ENCODE data around the gene PRKCQ.
"Not testable (repeated sequence)": the region's sequence is repeated elsewhere in the genome, so short reads cannot be mapped to it uniquely, and the experiment has no call there.

PRKCQ gene

DNA sequence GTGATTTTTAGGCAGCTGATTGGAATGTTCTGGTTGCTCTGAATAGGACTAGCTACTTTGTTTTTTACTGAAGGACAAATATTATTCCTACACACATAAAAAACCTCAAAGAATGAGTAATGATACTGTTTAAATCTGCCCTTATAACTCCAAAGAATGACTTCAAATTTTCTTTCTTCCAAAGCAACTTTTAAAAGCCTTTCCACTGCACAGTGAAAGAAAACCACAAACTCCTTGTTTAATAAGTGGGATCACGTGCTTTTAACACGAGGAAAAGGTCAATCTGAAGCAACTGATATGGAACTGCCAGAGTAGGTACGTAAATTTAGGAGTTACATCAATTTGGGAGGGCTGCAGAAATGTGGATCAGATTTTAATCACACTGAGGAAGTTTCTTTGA, 8.0 kb upstream of the PRKCQ start:
- Histone ChIP-seq H3K79me1 (ENCODE audit: low read depth, low read length) (no peaks in the 10 kb centered on the region), H3K18ac (ENCODE audit: low read length) (no peak overlapping the region), H2BK15ac (ENCODE audit: low read length) (no peak overlapping the region), H2AK5ac (ENCODE audit: low read depth, low read length) (no peak overlapping the region), H3K9ac (ENCODE audit: low read depth, low read length, poor library complexity) (no peak overlapping the region), H2BK5ac (ENCODE audit: low read length) (no peak overlapping the region), H3K27me3 (ENCODE audit: control insufficient read depth in 3 of 3, insufficient read depth in 3 of 3, low read depth in 1 of 3, low read length in 3 of 3) (peaks cover 0 to 4% (median 0%) of the 10 kb centered on the region in 3 experiments), H2BK120ac (ENCODE audit: low read depth, low read length) (no peak overlapping the region), H3K4ac (ENCODE audit: low read length) (no peak overlapping the region), H3K4me2 (ENCODE audit: insufficient read depth, low read length, poor library complexity, severe bottlenecking) (no peak overlapping the region), H3K9me3 (replicated peaks in 1 of 2; ENCODE audit: control insufficient read depth in 2 of 2, insufficient read depth in 1 of 2, low read depth in 1 of 2, low read length in 2 of 2) (no peaks in the 10 kb centered on the region), H3K4me3 (ENCODE audit: low read length in 2 of 2) (no peak overlapping the region), H4K91ac (ENCODE audit: low read depth, low read length, poor library complexity) (no peak overlapping the region), H3K27ac (replicated peaks; ENCODE audit: low read length) (no peak overlapping the region), H2AFZ (ENCODE audit: low read length) (no peak overlapping the region), H3K4me1 (ENCODE audit: control insufficient read depth in 2 of 2, insufficient read depth in 1 of 2, low read depth in 1 of 2, low read length in 2 of 2) (no peaks in the 10 kb centered on the region), H4K8ac (ENCODE audit: low read depth, low read length) (no peak overlapping the region), H2BK12ac (ENCODE audit: low read length) (no peak overlapping the region), H3K36me3 (replicated peaks in 1 of 2; ENCODE audit: control insufficient read depth in 2 of 2, insufficient read depth in 2 of 2, low read length in 2 of 2) (peaks cover 0 to 1% of the 10 kb centered on the region in 2 donors), H3K14ac (ENCODE audit: low read length) (no peak overlapping the region), H3K23ac (ENCODE audit: low read depth, low read length, poor library complexity) (no peak overlapping the region)
- DNase-seq (ENCODE audit: low spot score), result no peak
- WGBS, 2 donors (ENCODE audit: extremely low coverage in 2 of 2, insufficient read length in 2 of 2, insufficient replicate concordance in 1 of 2), result no CpG with 5 or more reads among the region's 3 CpGs

DNA sequence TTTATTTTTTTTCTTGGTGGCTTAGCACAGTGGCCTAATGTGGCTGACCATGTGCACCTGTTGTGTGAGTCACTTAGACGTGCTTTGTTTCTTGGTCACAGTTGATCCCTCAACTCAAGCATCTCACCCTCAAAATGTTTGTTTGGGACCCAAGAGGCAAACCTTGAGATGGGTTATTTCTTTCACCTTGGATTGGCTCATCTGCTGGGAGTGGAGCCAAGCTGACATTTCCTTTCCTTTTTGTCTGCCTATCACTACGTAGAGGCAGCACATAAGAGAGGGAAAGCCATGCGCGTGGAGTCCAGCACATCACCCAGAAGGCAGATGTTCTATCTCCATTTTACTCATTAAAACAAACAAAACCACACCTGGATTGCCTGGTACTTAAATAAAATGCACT, 6.4 kb upstream of the PRKCQ start:
- Histone ChIP-seq H3K4me1 (ENCODE audit: control insufficient read depth in 2 of 2, insufficient read depth in 1 of 2, low read depth in 1 of 2, low read length in 2 of 2) (no peaks in the 10 kb centered on the region), H3K14ac (ENCODE audit: low read length) (no peak overlapping the region), H3K9ac (ENCODE audit: low read depth, low read length, poor library complexity) (no peak overlapping the region), H2BK15ac (ENCODE audit: low read length) (no peak overlapping the region), H3K79me1 (ENCODE audit: low read depth, low read length) (no peaks in the 10 kb centered on the region), H3K36me3 (replicated peaks in 1 of 2; ENCODE audit: control insufficient read depth in 2 of 2, insufficient read depth in 2 of 2, low read length in 2 of 2) (peaks cover 0 to 1% of the 10 kb centered on the region in 2 donors), H4K91ac (ENCODE audit: low read depth, low read length, poor library complexity) (no peak overlapping the region), H3K4me3 (ENCODE audit: low read length in 2 of 2) (no peak overlapping the region), H2BK5ac (ENCODE audit: low read length) (no peak overlapping the region), H4K8ac (ENCODE audit: low read depth, low read length) (no peak overlapping the region), H3K4ac (ENCODE audit: low read length) (no peak overlapping the region), H2BK120ac (ENCODE audit: low read depth, low read length) (no peak overlapping the region), H3K9me3 (replicated peaks in 1 of 2; ENCODE audit: control insufficient read depth in 2 of 2, insufficient read depth in 1 of 2, low read depth in 1 of 2, low read length in 2 of 2) (no peaks in the 10 kb centered on the region), H3K23ac (ENCODE audit: low read depth, low read length, poor library complexity) (no peak overlapping the region), H2AFZ (ENCODE audit: low read length) (no peak overlapping the region), H2BK12ac (ENCODE audit: low read length) (no peak overlapping the region), H3K18ac (ENCODE audit: low read length) (no peak overlapping the region), H3K4me2 (ENCODE audit: insufficient read depth, low read length, poor library complexity, severe bottlenecking) (no peak overlapping the region), H3K27ac (replicated peaks; ENCODE audit: low read length) (no peak overlapping the region), H3K27me3 (ENCODE audit: control insufficient read depth in 3 of 3, insufficient read depth in 3 of 3, low read depth in 1 of 3, low read length in 3 of 3) (no peaks in the 10 kb centered on the region), H2AK5ac (ENCODE audit: low read depth, low read length) (no peak overlapping the region)
- no CpG with 5 or more reads among the region's 4 CpGs for whole genome bisulfite sequencing, 2 donors (ENCODE audit: extremely low coverage in 2 of 2, insufficient read length in 2 of 2, insufficient replicate concordance in 1 of 2)
- DNase-seq (ENCODE audit: low spot score), result no peak

DNA sequence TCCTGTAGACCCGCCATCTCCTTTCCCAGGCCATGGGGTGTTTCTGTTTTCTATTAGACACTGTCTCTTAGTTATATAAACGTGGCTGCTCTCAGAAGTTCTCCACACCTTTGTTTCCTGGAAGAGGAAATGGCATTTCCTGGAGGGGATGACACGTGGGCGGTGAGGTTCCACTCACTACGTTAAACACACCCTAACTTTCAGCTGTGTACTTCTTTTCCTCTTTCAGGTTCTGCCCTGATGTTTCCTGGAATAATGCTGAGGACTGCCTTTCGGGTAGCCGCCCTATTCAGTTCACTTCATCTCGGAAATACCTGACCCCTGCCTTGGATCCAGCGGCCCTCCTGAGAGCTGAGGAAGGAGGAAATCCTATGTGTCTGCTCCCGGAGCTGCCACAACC, 3.4 kb upstream of the PRKCQ start:
- Histone ChIP-seq H4K91ac (ENCODE audit: low read depth, low read length, poor library complexity) (no peak overlapping the region), H3K4me3 (ENCODE audit: low read length in 2 of 2) (no peak overlapping the region), H3K9me3 (replicated peaks in 1 of 2; ENCODE audit: control insufficient read depth in 2 of 2, insufficient read depth in 1 of 2, low read depth in 1 of 2, low read length in 2 of 2) (no peaks in the 10 kb centered on the region), H3K14ac (ENCODE audit: low read length) (no peak overlapping the region), H3K9ac (ENCODE audit: low read depth, low read length, poor library complexity) (no peak overlapping the region), H3K36me3 (replicated peaks in 1 of 2; ENCODE audit: control insufficient read depth in 2 of 2, insufficient read depth in 2 of 2, low read length in 2 of 2) (peaks cover 0 to 1% of the 10 kb centered on the region in 2 donors), H3K27ac (replicated peaks; ENCODE audit: low read length) (no peak overlapping the region), H3K4me2 (ENCODE audit: insufficient read depth, low read length, poor library complexity, severe bottlenecking) (no peak overlapping the region), H4K8ac (ENCODE audit: low read depth, low read length) (no peak overlapping the region), H2BK15ac (ENCODE audit: low read length) (no peak overlapping the region), H3K4ac (ENCODE audit: low read length) (no peak overlapping the region), H2AK5ac (ENCODE audit: low read depth, low read length) (no peak overlapping the region), H3K79me1 (ENCODE audit: low read depth, low read length) (no peaks in the 10 kb centered on the region), H2BK12ac (ENCODE audit: low read length) (no peak overlapping the region), H3K23ac (ENCODE audit: low read depth, low read length, poor library complexity) (no peak overlapping the region), H3K18ac (ENCODE audit: low read length) (no peak overlapping the region), H3K4me1 (ENCODE audit: control insufficient read depth in 2 of 2, insufficient read depth in 1 of 2, low read depth in 1 of 2, low read length in 2 of 2) (peaks cover 2 to 5% of the 10 kb centered on the region in 2 donors), H2BK5ac (ENCODE audit: low read length) (no peak overlapping the region), H2BK120ac (ENCODE audit: low read depth, low read length) (no peak overlapping the region), H2AFZ (ENCODE audit: low read length) (no peak overlapping the region), H3K27me3 (ENCODE audit: control insufficient read depth in 3 of 3, insufficient read depth in 3 of 3, low read depth in 1 of 3, low read length in 3 of 3) (peaks cover 0 to 14% (median 7%) of the 10 kb centered on the region in 3 experiments)
- no peak for DNase-seq (ENCODE audit: low spot score)
- no CpG with 5 or more reads among the region's 10 CpGs for WGBS, 2 donors (ENCODE audit: extremely low coverage in 2 of 2, insufficient read length in 2 of 2, insufficient replicate concordance in 1 of 2)

DNA sequence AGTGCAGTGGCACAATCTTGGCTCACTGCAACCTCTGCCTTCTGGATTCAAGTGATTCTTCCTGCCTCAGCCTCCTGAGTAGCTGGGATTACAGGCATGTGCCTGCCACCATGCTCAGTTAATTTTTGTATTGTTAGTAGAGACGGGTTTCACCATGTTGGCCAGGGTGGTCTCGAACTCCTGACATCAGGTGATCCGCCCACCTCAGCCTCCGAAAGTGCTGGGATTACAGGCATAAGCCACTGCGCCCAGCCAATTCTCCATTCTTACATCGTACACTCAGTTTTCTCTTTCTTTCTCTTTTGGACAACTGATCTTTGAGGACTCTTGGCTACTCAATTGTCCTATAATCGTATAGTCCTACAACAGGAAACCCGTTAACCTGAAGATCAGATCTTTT, 2.8 kb upstream of the PRKCQ start:
- not testable (repeated sequence) for H2BK120ac ChIP-seq (ENCODE audit: low read depth, low read length); H2BK5ac ChIP-seq (ENCODE audit: low read length); H3K9ac ChIP-seq (ENCODE audit: low read depth, low read length, poor library complexity); H2BK15ac ChIP-seq (ENCODE audit: low read length); H3K4ac ChIP-seq (ENCODE audit: low read length); H3K23ac ChIP-seq (ENCODE audit: low read depth, low read length, poor library complexity); H3K79me1 ChIP-seq (ENCODE audit: low read depth, low read length); H3K14ac ChIP-seq (ENCODE audit: low read length); H3K4me3 ChIP-seq (ENCODE audit: low read length in 2 of 2); H4K8ac ChIP-seq (ENCODE audit: low read depth, low read length); H3K27ac ChIP-seq (replicated peaks; ENCODE audit: low read length); H2AFZ ChIP-seq (ENCODE audit: low read length); H2BK12ac ChIP-seq (ENCODE audit: low read length); H2AK5ac ChIP-seq (ENCODE audit: low read depth, low read length); H3K4me1 ChIP-seq (ENCODE audit: control insufficient read depth in 2 of 2, insufficient read depth in 1 of 2, low read depth in 1 of 2, low read length in 2 of 2); H4K91ac ChIP-seq (ENCODE audit: low read depth, low read length, poor library complexity); H3K4me2 ChIP-seq (ENCODE audit: insufficient read depth, low read length, poor library complexity, severe bottlenecking); H3K36me3 ChIP-seq (replicated peaks in 1 of 2; ENCODE audit: control insufficient read depth in 2 of 2, insufficient read depth in 2 of 2, low read length in 2 of 2); H3K9me3 ChIP-seq (replicated peaks in 1 of 2; ENCODE audit: control insufficient read depth in 2 of 2, insufficient read depth in 1 of 2, low read depth in 1 of 2, low read length in 2 of 2); H3K18ac ChIP-seq (ENCODE audit: low read length); DNase-seq (ENCODE audit: low spot score)
- no CpG with 5 or more reads among the region's 8 CpGs for WGBS, 2 donors (ENCODE audit: extremely low coverage in 2 of 2, insufficient read length in 2 of 2, insufficient replicate concordance in 1 of 2)
- peaks cover 0 to 19% (median 12%) of the 10 kb centered on the region in 3 experiments for H3K27me3 ChIP-seq (ENCODE audit: control insufficient read depth in 3 of 3, insufficient read depth in 3 of 3, low read depth in 1 of 3, low read length in 3 of 3)
